AG04450 (cell line): ENCODE results near the gene CDR2. TPM values are rescaled to one million over a fixed set of nuclear protein-coding genes. Genes with fewer than 3 reads are reported as not detected.
A peak's percentile ranks its signal among the peaks of the same experiment; 100 is the strongest.

Experiments
- CTCF ChIA-PET: fragments of 300-600, 350-600 bp; formaldehyde crosslinking; extraction: SDS; loops from one replicate; lab custom pipeline; 2022; ENCODE audit warnings: antibody characterized with exemption, inconsistent platforms; lab: Charles Lee
- POLR2A ChIA-PET: fragments of 350-600 bp; formaldehyde crosslinking; extraction: SDS; loops from one replicate; lab custom pipeline; 2021; ENCODE audit warnings: antibody characterized with exemption, inconsistent platforms; lab: Yijun Ruan, JAX
- DNase-seq: peaks from one replicate; pipeline ENCODE4 v3.0.0-alpha.2; 2011; ENCODE audit warnings: low read depth, low spot score
- H3K27ac ChIP-seq: one replicate; pipeline ENCODE4 v1.5.1; 2012; ENCODE audit warnings: low read depth, low read length, control low read depth
- H3K27me3 ChIP-seq: one replicate; pipeline ENCODE4 v1.6.0; 2012; ENCODE audit warnings: low read length; ENCODE audit not compliant: control insufficient read depth, insufficient read depth
- H3K4me3 ChIP-seq: 2 replicates; pipeline ENCODE4 v1.5.1; 2011; ENCODE audit warnings: mild to moderate bottlenecking, low read depth, low read length, control low read depth
- H3K9me3 ChIP-seq: 2 replicates; pipeline ENCODE4 v1.5.1; 2012; ENCODE audit warnings: low read length; ENCODE audit not compliant: control insufficient read depth, insufficient read depth
- polyA plus RNA-seq: library from polyadenylated mRNA; depleted of rRNA; stranded (reverse); fragments of >200 nt; gene quantifications from 2 replicates; pipeline ENCODE4 v1.2.3, GENCODE V29; 2011
- TF ChIP-seq, protein P1 (sequence below): IDR thresholded peaks from 2 replicates; pipeline ENCODE4 v1.5.1; 2011; ENCODE audit warnings: low read depth, low read length, control low read depth, inconsistent platforms

Gene CDR2
- polyA plus RNA-seq, 1 experiment = 138 TPM

DNA sequence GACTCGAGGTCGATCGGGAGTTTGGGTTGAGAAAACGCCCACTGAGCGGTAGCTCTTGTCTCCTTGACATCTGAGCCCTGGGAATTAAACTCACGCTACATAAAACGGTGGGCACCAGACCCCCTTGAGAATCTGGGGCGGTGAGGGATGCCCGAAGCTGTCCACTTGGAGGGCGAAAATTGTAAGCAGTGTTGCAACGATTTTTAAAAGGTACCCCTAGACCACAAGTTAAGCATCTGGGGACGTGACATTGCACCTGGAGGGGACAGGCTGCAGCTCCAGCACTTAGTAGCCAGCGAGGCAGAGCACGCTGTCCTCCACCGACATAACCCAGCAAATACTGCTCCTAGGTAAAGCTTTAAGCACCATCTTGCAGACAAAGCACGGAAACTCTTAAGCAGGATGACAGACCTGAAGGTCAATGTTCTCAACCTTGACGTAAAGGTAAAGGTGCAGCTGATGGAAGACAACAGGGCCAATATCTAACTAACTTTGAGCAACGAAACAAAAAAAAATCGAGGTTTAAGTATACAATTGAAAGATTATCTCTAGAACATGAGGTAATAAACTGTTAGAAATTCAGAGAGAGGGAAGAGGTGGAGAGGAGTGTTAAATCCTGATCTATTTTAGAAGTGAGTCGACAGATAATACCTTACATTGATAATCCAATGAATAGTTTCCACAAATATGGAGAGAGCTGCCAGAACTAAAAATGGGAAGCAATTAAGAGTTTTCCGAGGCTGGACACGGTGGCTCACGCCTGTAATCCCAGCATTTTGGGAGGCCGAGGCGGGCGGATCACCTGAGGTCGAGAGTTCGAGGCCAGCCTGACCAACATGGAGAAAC is 921 bp upstream of the CDR2 start:
- Histone ChIP-seq H3K4me3 (peak overlapping the region; percentile 74), H3K27ac (peak overlapping the region; percentile 86), H3K9me3 (peaks cover 5% of the 10 kb centered on the region; the same call in 1 of the 2 replicates), H3K27me3 (no peaks in the 10 kb centered on the region)
- TF ChIP-seq, protein P1, sequence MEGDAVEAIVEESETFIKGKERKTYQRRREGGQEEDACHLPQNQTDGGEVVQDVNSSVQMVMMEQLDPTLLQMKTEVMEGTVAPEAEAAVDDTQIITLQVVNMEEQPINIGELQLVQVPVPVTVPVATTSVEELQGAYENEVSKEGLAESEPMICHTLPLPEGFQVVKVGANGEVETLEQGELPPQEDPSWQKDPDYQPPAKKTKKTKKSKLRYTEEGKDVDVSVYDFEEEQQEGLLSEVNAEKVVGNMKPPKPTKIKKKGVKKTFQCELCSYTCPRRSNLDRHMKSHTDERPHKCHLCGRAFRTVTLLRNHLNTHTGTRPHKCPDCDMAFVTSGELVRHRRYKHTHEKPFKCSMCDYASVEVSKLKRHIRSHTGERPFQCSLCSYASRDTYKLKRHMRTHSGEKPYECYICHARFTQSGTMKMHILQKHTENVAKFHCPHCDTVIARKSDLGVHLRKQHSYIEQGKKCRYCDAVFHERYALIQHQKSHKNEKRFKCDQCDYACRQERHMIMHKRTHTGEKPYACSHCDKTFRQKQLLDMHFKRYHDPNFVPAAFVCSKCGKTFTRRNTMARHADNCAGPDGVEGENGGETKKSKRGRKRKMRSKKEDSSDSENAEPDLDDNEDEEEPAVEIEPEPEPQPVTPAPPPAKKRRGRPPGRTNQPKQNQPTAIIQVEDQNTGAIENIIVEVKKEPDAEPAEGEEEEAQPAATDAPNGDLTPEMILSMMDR = no peak
- ChIA-PET CTCF (interaction anchor here (0.6 to 1.3 kb wide), 2 partner anchors 16 to 75 kb away, joined by 3 read pairs; no protein-coding TSS in a partner anchor), POLR2A (interaction anchor here (0.9 to 4.3 kb wide), 7 partner anchors 8 to 28 kb away, joined by 3 to 36 read pairs (median 8); no protein-coding TSS in a partner anchor)
- DNase-seq = no peak

DNA sequence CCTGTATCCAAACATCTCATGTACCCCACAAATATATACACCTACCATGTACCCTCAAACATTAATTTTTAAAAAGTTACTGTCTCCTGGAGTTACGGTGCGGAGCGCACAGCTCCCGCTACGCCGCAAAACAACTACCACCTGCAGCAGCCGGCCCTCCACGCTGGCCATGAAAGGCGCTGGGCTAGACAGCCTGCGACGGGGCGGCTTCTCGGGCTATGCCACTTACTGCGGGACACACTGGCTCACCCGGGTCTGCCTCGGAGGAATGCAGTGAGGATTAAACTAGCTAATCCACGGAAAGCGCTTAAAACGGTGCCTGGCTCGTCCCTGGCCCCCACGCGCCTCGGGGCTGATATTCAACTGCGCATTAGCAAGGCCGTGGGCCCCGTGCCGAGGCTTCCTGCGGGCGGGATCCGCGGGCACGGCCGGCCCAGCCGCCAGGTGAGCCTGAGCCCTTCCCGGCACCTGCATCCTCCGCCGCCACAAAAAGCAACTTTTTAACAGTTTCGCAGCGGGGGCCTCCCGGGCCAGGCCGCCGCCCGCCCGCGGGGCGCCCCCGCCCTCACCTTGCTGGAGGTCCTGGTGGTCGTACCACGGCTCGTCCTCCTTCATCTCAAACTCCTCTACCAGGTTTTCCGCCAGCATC is 633 bp downstream of the CDR2 start:
- ChIA-PET CTCF (interaction anchor here (1.0 kb wide), 1 partner anchor 55 kb away, joined by 3 read pairs; no protein-coding TSS in a partner anchor), POLR2A (interaction anchor here (0.6 to 4.3 kb wide), 5 partner anchors 11 to 53 kb away, joined by 3 to 36 read pairs (median 7); no protein-coding TSS in a partner anchor)
- no peaks in the 10 kb centered on the region for H3K27me3 ChIP-seq
- no peak for DNase-seq
- H3K4me3 ChIP-seq = peak overlapping the region; percentile 91
- H3K9me3 ChIP-seq = peaks cover 5% of the 10 kb centered on the region; the same call in 1 of the 2 replicates
- TF ChIP-seq, protein P1 = no peak
- H3K27ac ChIP-seq = peak overlapping the region; percentile 66

DNA sequence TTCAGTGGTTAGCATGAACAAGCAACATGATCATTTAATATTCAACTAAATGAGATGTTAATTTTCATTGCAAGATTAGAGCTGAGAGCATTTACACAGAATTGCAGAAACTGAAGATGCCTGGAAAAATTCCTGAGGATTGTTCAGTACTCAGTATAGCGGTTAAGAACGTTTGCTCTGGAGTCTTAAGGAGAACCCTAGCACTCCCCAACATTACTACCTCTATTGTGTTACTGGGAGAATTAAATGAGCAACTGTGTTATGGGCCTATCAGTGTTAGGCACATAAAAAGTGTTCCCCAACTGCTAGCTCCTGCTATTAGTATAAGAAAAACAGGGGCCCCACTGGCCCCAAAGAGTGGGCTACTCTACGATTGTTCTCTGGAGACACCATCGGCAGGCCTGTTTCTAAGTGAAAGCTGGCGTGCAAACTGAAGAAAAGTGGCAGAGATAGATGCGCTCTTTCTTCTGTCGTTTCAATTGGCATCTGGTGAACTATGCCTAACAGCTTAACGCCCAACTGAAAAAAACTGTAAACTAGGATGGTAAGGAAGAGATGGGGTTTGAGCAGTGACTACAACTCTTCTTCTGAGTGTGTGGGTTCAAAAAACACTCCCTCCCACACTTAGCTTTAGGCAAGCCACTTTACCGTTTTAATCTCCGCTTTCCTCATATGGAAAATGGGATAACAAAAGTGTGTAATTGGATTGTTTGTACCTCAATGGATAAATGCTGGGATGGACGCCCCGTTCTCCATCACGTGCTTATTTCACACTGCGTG is 1.3 kb downstream of the CDR2 start:
- H3K27ac ChIP-seq = peak overlapping the region; percentile 12
- TF ChIP-seq, protein P1 = no peak
- H3K27me3 ChIP-seq = no peaks in the 10 kb centered on the region
- peak overlapping the region; percentile 91 for H3K4me3 ChIP-seq
- POLR2A ChIA-PET = interaction anchor here (1.0 to 4.3 kb wide), 4 partner anchors 14 to 52 kb away, joined by 3 to 36 read pairs (median 8); no protein-coding TSS in a partner anchor
- no peak for DNase-seq
- CTCF ChIA-PET = interaction anchor here (1.0 to 1.2 kb wide), 2 partner anchors 52 to 54 kb away, joined by 3 read pairs; no protein-coding TSS in a partner anchor
- H3K9me3 ChIP-seq = peaks cover 5% of the 10 kb centered on the region; the same call in 1 of the 2 replicates

DNA sequence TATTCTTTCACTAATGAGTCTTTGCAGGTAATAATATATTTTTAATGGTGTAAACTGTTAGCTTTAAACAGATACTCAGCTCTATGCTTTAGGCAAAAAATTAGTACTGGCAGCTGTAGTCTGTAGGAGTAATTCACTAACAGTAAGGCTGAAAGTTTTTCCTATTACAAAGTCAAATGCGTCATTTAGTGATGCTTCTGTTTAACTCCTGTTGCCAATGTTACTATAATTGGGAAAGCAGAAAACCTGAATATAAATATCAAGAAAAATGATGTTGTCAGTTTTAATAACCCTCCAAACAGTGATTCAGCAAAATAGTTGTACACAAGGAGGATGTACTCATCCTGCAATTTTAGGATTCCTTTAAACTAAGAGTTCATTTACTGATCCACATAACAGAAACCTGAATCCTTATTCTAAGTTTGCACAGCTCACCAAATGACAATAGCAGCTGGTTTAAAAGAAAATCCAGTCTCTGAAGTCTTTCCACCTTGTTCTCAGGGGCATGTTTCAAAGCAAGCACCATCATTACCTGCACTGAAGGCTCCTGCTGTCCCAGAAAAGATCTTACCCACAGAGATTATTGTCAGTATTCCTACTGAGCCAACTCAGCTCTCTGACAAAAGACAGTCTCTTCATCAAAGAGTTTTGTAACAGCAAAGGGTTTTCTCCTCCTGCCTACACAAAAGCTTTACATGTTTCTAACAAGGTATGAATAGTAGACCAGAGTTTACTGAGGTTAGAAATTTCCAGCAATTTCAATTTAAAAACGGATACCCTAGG is 4.2 kb downstream of the CDR2 start:
- Histone ChIP-seq H3K27me3 (no peaks in the 10 kb centered on the region), H3K4me3 (peak overlapping the region; percentile 45), H3K9me3 (peaks cover 5% of the 10 kb centered on the region; the same call in 1 of the 2 replicates), H3K27ac (peak overlapping the region; percentile 96)
- CTCF ChIA-PET = interaction anchor here (0.9 to 1.4 kb wide), 3 partner anchors 17 to 70 kb away, joined by 3 to 5 read pairs (median 4); no protein-coding TSS in a partner anchor
- peak; percentile 77 for DNase-seq
- TF ChIP-seq, protein P1 = no peak
- POLR2A ChIA-PET = interaction anchor here (0.9 to 2.1 kb wide), 7 partner anchors 12 to 41 kb away, joined by 4 to 16 read pairs (median 11); no protein-coding TSS in a partner anchor
